HG02852 (cell line): Measurements from ENCODE around the gene NPLOC4.

Source experiments
- ATAC-seq: cut with Tn5 transposase; IDR thresholded peaks from one replicate; pipeline ENCODE4 v1.9.1; 2021; ENCODE audit warnings: mild to moderate bottlenecking, moderate library complexity; ENCODE audit not compliant: unreplicated experiment

NPLOC4 gene

DNA sequence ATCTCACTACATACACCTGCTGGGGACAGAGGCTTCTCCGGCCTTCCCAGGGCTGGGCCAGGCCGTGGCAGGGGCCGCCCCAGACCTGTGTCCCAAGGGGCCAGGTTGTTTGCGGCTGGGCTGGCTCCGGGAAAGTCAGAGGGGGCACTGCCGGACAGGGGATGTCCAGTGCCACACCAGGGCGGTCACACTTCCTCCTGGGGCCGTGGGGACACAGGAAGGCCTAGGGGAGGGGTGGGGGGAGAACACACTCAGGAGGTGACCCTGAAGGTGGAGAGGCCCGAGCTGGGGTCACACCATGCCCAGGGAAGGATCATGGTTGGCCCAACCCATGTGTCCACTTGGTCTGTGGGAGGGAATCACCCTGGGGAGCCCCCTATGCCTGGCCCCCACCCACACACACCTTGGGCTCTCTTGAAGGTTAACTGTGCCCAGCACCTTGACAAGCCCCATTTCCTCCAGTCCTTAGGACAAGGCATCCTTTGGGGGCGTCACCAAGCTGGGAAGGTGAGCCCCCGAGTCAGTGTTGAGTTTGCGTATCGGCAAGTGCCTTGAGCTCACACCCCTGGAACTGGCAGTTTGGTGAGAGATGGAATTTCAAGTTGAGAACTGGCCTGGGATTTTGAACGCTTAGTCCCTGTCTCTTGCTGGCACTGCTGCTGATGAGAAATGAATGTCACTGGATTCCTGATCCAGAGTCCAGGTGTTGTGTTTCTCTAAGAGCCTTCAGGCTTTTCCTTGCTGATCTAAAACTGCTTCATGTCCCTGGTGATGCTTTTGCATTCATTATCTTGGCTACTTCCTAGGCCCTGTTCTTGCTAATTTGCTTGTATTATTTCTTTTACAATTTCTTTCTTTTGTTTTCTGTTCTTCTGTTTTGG, 116.7 kb downstream of the NPLOC4 start:
- ATAC-seq = no peak

DNA sequence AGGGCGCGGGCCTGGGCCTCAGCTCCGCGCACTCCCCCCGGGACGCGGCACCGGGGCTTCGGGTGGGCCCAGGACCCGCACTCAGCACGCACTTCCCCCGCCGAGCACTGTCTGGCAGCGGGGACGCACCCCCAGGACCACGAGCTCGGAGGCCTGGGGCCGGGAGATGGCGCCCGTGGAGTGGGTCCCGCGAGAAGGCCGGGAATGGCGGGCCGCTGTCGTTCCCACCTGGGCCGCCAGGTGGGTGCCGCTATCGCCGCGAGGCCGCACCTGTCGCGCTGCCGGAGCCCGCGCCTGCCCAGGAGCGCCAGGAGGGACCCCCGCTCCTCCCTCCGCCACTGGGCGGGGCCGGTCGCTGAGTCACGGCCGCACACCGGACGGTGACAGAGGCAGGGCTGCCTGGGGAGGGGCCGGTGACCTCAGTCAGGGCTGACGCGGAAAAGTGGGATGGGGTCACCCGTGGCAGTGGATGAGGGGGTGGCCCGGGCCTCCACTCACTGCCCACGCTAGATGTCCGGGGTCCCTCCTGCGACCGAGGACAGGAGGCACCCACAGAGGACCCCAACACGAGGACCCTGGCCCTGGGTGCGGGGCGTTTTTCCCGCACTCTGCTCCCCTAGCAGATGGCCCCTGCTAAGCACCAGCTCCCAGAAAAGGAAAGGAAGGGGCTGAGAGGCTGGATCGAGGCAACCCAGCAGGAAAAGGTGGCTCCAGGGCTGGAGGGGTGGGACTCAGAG, 117.5 kb downstream of the NPLOC4 start:
- no peak for ATAC-seq

DNA sequence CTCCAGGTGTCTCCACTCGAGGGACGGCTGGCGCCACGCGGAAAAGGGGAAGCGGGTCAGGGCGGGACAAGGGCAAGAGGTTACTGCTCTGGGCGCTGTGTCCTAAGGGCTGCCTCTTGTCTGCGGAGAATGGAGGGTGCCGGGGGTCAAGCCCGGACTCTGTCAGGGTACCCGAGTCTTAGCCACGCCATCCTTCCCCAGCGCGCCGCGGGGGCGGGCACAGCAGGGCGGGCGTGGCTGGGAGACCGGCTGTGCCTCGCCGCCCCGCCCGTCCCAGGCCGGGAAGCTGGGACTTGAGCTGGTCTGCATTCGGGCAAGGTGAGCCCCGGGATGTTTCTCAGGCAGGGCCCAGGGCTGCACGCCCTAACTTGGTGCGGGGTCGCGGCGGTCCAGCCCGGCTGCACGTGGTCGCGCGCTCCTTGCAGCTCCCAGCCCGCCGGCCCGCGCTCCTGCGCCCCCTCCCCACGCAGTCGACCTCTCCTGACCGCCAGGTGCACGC, 118.1 kb downstream of the NPLOC4 start:
- ATAC-seq = no peak

DNA sequence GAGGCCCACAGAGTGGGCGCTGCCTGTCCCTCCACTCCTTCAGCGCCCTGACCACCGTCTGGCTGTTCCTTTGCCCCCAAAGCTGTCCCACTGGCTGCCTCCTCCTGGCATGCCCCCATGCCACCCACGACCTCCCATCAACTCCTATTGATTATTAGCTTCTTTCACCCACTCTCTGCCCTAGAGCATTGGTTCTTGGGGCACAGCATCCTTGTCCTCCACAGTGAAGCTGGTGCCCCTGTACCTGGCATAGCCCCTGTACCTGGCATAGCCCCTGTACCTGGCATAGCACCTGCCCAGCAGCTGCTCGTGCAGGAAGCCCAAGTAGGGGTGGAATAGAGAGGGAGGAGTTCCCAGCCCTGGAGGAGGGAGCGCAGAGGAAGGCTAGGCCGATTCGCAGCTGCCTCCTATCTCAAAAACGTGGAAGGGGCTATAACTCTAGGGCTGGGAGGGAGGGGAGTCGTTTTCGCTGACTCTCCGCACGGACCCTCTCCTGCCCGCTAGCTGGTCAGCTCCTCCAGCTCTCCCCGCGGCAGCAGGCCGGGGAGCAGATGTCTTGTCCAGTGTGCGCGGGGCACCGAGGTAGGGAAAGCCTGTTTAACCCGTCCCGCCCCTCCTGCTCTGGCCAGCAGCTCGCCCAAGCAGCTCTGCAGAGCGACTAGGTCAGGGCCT, 118.7 kb downstream of the NPLOC4 start:
- no peak for ATAC-seq

DNA sequence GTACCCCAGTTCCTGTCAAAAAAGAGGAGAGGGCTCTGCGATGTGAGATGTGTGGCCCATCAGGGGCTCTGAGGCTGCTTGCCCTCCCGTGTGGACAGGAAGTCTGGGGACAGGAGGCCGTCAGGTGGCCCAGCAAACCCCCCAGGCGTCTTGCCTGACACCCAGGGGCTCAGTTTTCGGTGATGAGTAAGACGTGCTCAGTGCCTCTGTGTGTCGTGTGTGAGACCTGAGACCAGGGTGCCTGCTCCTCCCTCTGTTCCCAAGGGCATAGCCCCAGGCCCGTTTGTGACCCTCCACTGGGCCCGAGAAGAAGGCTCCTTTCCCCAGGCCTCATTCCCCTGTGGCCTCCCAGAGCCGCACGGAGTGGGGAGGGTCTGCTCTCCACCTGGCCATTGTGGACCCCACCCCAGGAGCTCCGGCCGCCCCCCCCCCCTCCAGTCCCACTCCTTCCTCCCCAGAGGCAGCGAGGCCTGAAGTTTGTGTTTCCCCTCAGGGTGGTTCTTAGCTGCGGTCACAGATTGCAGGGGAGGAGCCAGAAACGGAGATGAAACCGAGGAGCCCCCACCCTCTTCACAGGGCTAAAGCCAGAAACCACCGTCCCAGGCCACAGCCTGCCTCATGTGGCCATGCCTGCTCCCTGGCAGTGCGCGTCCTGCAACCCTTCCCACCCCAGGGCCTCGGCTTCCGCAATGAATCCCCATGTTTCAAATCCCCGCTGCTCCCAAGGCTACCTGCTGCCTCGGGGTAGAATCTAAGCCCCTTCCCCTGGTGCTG, 119.4 kb downstream of the NPLOC4 start:
- ATAC-seq = peak; percentile 24

DNA sequence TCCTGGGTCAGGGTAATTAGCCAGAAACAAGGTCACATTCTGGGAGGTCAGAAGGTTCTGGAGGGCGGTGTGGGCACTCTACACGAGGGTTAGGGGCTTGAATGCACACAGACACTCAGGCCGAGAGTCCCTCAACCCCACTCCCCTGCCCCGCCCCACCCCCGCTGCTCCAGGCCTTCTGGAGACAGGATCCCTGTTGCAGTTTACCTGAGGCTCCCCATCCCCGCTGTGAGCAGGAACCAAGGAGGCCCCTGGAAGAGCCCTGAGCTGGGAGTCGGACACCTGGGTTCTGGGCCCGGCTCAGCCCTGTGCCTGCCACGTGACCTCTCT, 119.9 kb downstream of the NPLOC4 start:
- no peak for ATAC-seq

DNA sequence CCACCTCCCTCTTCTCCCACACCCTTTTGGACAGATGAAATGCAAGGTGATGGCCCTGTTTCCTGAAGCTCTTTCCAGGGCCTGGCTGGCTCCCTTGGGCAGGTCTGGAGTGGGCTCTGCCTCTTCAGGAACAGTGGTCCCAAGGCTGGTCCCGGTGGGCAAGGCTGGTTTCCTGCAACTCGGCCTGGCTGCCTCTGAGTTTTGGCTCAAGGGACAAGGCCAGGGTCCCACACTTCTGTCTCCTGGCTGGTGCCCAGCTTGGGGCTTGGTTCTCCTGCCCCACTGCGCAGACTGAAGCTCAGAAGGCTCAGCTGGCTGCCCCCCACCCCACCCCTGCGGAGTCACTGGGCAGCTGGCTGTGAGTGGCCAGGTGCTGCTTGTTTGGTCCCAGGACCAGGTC, 120.5 kb downstream of the NPLOC4 start:
- ATAC-seq = no peak

DNA sequence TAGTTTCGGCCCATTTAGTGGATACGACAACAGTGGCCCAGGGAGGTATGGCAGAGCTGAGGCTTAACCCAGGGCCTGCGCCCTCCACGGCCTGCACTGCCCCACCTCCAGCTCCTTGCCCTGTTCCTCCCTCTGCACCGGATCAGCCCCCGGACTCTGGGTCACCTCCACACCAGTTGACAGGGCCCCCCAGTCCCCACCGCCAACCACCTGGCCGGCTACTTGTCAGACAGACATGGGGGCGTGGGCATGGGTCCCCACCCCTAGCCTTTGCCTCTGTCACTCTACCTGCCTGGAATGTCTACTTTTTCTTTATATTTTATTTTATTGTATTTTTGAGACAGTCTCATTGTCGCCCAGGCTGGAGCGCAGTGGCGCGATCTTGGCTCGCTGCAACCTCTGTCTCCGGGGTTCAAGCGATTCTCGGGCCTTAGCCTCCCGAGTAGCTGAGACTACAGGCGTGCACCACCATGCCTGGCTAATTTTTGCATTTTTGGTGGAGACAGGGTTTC, 121.3 kb downstream of the NPLOC4 start:
- ATAC-seq = no peak

DNA sequence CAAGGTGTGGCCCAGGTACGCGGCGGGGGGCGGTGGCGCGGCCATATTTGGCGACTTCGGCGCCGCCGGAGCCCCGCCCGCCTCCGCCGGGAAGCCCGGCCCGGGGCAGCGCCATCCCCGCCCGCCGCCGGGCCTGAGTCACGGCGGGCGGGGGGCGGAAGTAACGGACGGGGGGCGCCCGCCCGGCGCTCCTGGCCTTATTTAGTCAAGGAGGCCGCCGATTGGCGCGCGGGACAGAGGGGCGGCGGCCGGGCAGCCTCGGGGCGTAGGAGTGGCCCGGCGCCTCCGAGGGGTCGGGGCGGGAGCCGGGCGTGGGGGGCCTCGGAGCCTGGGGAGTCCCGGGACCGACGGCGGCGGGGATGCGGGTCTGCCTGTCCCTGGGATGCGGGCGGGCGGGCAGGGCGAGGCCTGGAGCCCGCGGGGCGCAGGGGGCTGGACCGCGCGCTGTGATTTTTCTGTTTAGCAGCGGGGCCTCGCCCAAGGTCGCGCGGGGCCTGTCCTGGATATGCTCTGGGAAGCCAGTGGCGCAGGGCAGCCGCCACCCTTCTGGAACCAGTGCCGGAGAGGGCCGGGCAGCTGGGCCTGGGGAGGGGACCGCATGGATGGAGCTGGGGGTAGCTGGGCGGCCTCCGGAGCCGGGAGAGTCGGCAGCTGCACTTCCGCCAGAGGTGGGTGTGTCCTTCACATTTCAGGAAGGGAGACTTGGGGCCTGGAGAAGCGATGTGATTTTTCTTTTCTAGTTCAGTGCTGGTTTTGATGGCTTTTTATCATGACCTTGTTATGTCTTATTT, 122.0 kb downstream of the NPLOC4 start:
- ATAC-seq = no peak

DNA sequence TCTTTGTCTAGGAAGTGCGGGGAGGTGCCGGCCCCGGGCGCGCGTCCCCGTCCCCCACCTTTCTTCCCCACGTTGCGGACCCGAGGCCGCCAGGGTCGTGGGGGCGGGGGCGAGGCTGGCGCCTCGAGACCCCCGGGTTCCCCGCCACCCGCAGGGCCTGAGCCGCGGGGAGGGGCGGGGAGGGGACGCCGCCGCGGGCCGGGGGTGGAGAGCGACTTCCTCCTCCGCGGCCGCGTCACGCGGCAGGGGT, 122.5 kb downstream of the NPLOC4 start:
- ATAC-seq = no peak

DNA sequence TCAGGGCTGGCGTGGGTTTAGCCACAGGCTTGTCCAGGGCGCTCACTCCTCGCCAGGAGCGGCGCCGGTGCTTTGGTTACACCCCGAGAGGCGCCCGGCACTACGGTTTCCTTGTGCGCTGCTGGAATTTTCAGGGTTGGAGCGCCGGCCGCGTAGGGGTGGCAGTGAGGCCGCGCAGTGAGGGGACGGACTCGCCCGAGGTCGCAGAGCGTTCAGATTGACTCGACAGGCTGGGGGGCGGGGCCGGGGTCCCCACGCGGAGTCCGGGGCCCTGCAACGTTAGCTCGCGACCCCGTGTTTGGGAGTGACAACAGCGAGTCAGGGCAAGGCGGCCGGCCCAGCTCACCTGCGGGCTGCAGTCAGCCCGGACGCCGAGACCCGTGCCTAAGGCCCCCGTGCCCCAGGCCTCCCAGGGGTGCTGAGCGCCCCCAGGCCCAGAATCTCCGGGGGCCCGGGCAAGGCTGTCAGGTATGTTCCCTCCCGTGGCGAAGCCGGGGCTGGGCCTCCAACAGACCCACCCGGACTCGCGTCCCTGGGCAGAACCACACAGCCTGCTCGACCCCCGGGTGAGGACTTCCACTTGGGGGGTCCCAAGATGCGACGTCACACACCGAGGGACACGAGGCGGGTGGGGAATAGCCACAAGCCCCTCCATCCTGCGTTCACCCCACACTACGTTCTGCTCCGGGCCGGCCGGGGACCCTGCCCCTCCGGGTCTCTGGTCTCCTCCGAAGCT, 123.0 kb downstream of the NPLOC4 start:
- no peak for ATAC-seq

DNA sequence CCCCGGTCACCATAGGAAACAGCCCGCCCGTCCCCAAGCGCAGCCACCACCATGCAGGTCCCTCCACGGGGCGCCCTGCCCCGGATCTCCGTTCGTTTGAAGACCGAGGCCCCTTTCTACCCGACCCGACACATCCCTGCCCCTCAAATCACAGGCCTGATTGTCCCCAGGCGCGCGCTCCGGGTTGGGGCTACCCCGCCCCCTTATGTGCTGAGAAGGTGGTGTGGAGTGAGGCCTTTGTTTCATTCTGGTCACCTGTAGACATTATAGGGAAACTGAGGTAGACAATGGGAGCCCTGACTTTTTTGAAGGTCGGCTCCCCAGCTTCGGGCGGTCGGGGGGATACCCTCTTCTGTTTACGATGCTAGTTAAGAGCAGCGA, 123.5 kb downstream of the NPLOC4 start:
- no peak for ATAC-seq

DNA sequence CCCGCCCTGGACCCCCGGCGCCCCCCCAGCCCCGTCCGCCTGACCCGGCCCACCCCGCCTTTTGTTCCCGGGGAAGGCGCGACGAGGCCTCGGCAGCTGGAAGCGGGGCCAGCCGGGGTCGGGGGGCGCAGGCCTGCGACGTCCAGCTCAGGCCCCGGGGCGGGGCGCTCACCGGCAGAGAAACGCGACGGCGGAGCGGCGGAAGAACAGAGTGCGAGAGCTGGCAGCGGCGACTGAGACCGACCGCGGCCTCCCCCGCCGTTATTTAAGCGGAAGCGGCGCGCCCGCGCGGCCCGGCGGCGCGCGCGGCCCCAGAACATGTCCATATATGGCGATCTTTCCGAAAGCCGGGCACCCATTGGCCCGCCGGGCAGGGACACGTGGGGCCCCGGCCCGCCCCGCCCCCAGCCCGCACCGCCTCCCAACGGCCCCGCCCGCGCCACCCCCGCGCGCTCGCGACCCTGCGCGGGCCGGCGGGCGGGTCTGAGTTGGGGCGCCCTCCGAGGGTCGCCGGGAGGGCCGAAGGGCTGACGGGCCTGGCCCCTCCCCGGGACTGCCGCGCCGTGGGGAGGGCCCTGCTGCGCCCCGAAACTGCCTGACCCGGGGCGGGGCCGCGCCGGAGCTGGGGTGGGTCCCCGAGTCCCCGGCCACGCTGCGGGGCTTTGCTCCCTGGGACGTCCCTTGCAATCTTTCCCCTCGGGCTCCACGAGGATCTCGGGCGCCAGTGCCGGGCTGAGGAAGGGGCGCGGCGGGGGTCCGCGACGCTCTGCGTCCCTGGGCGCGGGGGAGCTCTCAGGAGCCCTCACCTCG, 124.1 kb downstream of the NPLOC4 start, which contains the start of gene ACTG1:
TSS of gene ACTG1 (minus strand) at position 238 of the 810 bp plus-strand sequence. CDS start 445 bp downstream, outside the sequence.
- ATAC-seq = peak; percentile 49

DNA sequence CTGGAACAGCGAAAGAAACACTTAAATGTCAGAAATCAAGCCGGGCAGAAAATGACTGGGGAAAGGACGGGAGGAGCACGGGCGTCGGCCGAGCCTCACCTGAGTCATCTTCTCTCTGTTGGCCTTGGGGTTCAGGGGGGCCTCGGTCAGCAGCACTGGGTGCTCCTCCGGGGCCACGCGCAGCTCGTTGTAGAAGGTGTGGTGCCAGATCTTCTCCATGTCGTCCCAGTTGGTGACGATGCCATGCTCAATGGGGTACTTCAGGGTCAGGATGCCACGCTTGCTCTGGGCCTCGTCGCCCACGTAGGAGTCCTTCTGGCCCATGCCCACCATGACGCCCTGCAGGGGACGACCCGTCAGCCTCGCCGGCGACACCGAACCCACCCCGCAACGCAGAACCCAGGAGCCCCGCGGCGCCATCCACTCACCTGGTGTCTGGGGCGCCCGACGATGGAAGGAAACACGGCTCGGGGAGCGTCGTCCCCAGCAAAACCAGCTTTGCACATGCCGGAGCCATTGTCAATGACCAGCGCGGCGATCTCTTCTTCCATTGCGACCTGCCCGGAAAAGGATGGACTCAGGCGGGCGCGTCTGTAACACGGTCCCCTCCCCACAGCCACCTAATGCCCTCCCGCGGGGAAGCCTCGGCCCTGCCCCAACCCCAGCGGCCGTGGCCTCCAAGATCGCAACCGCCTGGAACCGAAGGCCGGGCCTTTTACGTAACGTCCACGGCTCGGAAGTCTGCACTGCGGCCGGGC, 124.9 kb downstream of the NPLOC4 start:
- no peak for ATAC-seq

DNA sequence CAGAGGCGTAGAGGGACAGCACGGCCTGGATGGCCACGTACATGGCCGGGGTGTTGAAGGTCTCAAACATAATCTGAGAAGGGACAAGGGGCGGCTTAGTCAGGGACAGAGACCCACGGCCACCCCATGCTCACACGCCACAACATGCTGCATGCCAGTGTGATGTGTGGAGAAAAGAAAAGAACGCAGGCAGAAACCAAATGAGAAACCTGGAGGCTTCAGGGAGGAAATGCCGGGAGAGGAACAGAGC, 125.4 kb downstream of the NPLOC4 start:
- no peak for ATAC-seq

DNA sequence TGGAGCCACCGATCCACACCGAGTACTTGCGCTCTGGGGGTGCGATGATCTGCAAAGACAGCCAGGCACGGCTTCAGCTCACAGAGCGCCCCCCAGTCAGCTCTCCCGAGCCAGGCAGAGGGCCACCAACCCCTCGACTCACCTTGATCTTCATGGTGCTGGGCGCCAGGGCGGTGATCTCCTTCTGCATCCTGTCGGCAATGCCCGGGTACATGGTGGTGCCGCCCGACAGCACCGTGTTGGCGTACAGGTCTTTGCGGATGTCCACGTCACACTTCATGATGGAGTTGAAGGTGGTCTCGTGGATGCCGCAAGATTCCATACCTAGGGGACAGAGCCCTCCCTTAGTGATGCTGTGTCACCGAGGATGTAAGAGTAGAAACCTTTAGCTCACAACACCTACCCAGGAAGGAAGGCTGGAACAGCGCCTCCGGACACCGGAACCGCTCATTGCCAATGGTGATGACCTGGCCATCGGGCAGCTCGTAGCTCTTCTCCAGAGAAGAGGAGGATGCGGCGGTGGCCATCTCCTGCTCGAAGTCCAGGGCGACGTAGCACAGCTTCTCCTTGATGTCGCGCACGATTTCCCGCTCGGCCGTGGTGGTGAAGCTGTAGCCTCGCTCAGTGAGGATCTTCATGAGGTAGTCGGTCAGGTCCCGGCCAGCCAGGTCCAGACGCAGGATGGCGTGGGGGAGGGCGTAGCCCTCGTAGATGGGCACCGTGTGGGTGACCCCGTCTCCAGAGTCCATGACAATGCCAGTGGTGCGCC, 125.9 kb downstream of the NPLOC4 start:
- no peak for ATAC-seq
